Measurements from ENCODE around the gene FOXD2.

FOXD2 gene

DNA sequence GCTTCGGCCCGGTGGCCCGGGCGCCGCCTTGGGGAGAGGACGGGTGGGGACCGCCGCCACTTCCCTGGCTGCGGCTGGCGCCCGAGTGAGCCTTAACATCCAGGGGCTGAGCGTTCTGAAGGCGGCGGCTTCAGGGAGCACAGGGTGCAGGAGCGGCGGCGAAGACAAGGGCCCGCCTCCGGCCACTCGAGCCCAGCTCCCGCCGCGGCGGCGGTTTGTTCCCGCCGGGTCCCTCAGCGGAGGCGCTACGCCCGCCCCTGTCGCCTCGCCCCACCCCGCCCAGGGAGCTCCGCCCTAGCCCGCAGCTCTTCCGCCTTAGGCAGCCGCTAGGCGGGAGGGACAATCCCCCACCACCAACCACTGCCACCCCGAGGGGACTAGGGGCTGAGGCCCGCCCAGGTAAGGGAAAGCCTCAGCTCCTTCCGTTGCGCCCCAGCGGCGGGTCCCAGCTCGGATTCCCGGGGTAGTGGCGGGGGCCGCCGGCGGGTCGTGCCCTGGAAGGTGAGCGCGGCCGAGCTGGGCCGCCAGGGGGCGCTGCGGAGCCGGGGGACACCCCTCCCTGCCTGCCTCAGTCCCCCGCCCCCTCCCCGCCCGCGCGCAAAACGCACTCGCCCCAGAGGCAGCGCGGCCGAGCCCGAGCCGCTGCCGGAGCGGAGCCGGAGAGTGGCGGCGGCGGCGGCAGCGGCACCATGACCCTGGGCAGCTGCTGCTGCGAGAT is at the start of gene FOXD2:
TSS of gene FOXD2 (plus strand) at position 598 of the 718 bp plus-strand sequence. CDS start at position 690, 92 bp downstream.
- DNase-seq, result peak; percentile 98

DNA sequence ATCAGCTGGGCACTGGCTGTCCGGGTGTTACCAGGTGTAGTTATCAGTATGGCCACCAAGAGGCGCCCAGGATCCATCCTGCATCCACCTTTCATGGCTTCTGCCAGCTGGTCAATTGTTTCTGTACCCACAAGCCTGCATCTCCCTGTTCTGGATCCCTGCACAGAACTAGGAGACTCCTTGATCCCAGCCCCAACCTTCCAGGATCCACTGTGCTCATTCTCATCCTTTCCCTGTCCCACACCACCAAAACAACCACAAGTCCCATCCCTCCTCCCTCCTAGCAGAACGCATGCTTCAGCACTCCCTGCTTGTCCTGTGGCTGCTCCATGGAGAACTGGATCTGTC is 49.0 kb upstream of the FOXD2 start:
- peak; percentile 36 for DNase-seq

DNA sequence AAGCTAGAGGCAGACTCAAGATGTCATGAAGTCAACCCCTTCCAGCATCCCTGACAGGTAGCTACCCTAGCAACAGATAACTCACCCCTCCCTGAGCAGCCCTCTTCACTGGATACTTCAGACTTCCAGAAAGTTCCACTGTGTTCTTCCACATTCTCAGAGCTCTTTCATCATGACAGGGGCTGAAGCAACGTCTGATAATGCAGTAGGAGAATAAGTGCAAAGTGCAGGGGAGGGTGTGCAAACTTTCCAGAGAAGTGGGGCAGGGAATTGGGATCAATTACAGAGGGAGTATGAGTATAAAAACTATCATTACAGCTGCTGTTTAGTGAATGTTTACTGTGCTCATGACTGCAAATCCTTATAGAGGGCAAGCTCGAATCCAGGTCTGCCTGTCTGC is 48.1 kb upstream of the FOXD2 start:
- DNase-seq, result no peak

DNA sequence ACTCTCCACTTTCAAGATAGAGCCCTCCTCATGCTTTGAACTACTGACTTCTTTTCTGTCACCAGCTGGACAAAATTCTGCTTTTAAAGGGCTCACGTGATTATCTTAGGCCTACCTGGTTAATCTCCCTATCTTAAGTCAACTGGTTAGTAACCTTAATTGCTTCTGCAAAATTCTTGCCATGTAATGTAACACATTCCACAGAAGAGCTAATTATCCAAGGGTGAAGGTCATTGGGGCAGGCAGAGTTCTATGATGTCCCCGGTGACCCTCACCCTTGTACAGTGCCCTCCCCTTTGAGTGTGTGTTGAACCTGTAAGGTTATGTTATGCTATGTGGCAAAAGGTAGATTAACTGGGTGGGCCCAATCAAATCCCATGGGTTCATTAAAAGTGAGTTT is 47.0 kb upstream of the FOXD2 start:
- DNase-seq, result no peak

DNA sequence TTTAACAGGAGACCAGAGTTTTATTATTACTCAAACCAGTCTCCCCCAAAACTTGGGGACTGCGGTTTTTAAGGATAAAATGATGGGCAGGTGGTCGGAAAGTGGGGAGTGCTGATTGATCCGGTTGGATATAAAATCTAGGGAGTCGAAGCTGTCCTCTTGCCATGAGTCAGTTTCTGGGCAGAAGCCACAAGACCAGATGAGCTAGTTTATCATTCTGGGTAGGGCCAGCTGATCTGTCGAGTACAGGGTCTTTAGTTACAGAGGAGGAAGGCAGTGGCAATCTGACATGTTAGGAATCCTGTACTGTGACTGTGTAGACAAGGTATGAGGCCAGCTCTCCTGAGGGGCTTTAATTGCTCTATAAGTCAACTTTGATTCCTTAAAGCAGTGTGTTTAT is 44.7 kb upstream of the FOXD2 start:
- DNase-seq, result no peak

DNA sequence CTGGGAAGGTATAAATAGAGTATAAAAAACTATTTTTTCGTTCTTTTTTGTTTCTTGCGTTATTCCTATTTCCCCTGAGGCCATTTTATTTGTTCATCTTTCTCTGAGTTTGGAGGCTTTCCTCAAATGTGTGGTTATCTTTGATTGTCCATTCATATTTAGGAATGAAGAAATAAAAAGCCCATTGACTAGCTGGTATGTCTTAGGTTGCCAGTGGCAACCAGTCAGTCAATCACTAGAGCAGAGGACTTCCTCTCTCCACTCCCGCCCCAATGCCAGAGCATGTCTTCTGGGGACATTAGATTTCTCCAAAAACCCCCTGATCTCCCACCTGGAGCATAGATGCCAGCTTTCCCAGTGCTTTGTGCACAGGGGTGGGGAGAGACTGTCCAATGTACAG is 42.4 kb upstream of the FOXD2 start:
- no peak for DNase-seq

DNA sequence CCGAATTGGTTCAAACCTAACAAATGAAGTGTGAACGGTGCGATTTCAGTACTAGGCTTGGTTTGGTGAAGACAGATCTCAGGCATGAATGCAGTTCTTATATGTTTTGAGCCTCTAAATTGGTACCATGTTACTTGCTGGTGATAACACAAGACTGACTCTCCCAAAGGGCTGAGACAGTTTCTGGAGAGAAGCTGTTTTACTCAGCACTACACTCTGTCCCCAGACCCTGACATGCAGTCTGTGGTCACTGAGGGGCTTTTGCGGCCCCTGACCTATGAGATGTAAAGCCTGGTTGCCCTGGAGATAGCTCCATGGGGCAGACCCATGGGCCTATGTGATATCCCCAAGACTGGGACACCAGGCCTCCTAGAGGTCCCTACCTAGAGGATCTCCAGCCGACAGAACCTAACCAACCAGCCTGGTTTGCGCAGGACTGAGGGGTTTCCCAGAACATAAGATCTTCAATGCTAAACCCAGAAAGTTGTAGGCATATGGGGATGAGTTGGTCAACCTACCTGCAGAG is 41.1 kb upstream of the FOXD2 start:
- no peak for DNase-seq

DNA sequence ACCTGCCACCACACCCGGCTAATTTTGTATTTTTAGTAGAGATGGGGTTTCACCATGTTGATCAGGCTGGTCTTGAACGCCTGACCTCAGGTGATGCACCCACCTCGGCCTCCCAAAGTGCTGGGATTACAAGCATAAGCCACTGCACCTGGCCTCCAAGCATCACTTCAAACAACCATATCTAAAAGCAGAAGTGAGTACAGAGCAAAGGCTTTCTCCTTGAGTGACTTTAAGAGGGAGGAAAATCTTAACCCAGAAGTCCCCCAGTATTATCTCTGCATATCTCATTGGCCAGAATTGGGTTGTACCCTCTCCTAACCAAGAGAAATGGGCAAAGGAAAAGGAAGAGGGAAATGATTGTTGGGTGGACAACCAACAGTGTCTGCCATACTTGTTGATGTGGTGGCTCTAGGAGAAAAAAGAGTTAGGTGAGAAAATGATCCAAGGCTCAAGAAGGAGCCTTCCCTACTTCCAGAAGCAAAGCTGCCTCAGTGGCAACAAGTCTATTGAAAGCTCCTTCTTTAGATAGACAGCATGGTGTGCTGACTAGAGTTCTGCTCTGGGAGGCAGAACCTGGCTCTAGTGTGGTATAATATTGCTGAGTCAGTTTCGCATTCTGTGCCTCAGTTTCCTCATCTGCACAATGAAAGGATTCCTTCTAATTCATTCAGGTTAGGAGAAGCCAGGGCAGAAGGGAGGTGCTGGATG is 38.6 kb upstream of the FOXD2 start:
- DNase-seq, result no peak

DNA sequence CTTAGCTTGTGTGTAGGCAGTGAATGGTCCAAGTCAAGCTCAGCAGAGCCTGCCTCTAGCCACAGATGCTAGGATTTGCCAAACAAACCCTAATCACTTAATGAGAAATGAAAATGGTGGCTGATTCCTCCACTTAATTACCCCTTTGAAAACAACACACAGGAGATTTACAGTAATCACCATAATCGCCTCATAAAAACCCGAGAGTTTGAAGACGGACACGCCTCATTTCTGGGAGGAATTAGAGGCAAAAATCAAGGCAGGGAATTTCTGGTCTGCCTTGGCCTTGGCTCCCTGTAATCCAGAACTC is 38.0 kb upstream of the FOXD2 start:
- DNase-seq, result no peak

DNA sequence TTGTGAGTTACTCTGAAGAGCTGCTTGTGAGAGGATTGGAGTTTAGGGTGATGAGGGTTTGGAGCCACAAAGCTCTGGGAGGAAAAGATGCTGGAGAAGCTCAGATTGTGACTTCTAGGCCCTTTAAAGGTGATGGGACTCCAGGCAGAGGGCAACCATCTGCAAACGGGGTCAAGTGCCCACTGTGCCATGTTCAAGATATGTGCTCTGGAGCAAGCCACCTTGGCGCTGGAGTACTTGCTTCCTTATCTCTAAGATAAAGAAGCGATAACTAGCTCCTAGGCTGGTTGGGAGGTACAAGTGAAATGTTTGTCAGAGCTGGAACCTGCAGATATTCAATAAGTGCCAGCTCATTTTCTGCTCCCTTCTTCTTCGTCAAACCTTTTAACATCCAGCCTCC is 36.1 kb upstream of the FOXD2 start:
- no peak for DNase-seq

DNA sequence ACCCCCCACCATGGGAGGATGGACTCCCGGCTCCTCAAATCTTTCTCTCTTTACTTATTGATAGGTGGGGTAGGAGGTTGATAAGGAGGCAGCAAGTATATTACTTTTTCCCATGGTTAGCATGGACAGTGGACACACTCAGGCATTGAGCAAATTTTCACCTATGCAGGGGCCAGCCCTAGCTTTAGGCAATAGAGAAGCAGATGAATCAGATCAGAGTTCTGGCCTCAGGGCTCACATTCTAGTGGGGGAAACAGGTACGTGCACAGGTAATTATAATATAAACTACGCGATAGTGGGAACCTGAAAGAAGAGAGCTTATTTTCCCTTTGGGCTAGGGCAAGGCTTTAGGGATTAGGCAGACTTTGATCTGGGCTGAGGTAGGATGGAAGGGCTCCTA is 35.3 kb upstream of the FOXD2 start:
- no peak for DNase-seq

DNA sequence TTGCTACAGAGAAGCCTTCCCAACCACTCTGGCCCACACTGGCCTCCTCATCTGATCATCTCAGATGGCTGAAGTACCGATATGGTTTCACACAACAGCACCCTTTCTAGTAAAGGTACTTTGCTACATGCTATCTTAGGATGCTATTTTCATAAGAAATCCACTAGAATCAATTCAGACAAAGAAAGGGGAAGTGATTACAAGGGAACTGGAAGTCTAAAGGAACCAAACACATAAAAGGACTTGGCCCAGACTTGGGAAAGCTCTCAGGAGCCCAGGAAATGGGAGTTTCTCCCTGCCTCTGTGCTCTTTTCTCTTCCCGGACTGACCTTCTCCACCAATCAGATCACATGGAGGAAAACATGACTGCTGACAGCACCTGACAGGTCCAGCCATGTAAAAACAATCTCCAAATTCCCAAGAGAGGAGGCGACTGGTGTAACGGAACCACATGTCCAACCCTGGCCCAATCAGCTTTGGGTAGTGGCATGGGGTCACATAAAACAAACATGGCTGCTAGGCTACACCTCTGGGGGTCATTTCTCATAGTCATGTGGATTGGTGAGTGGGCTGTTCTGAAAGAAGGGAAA is 34.4 kb upstream of the FOXD2 start:
- no peak for DNase-seq

DNA sequence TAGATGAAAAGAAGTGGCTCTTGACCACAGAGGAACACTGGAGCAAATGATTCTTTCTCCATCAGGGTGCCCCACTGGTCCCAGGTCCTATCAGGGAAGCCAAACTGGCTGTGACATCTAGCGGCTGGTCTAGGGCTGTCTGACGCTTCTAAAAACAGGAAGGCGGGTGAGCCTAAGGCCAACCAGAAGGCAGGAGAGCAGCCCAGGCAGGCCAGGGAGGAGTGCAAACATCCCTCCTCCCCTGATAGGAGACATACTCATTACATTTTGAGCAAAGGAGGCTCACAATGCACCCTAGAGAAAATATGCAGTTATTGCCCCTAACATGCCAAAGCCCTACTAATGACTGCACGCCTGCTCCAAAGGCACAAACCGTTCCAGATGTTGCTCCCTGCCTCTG is 32.1 kb upstream of the FOXD2 start:
- DNase-seq, result no peak

DNA sequence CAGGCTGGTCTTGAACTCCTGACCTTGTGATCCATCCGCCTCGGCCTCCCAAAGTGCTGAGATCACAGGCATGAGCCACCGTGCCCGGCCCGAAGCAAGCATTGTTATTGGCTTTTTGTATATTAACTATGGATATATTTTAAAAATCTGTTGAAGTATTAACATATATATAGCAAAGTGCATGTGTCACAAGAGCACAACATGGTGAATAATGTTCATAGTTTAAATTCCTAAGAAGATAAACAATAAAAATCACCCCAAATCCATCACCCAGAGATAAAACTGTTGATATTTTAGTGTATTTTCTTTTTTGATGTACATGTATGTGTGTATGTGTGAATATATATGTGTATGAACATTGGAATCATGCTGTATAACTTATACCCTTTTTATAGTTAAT is 30.9 kb upstream of the FOXD2 start:
- no peak for DNase-seq

DNA sequence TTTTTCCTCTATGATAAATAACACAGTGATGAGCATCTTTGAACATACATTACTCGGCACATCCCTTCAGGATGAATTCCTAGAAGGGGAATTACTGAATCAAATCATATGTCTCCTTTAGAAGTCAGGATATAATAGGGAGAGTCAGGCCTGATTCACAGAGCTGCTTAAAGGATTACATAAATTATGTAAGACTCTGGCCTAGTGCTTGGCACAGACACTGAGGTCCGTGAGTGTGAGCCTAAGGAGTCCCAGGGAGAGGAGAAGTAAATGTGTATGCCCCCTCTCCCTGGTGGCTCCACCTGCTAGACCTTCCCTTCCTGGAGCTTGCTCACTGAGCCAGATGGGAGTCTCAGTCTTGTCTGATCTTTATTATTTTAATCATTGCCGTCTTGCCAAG is 30.4 kb upstream of the FOXD2 start:
- no peak for DNase-seq

DNA sequence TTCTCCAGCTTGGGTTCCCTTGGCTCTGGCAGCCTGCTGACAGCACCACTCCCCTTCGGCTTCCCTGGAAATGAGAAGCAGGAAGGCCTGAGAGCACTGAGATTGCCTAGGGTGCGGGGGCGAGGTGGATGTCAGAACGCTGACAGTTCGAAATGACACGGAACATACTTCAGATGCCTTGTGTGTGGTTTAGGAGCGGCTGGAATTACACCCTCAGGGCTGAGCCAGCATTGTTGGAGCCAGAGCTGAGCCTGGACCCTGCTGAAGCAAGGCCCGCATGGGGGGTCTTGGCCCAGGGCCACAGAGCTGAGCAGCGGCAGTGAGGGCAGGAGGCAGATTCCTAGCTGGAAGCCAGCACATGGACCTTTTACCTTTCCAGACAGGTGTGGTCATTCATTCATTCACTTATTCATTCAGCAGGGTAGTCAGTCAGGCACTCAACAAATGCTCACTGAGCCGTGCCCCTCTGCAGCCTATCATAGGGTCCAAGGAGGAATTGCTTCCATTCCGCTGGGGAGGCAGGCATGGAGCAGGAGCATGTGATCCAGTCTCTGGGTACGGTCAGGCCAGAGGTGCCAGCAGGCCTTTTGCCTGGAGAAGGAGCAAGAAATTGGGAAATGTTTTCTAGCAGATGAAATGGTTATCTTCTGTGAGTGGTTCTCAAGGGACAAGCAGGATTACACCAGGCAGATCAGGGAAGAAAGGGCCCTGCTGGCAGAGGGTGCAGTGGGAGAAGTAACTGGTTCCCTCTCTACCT is 28.4 kb upstream of the FOXD2 start:
- no peak for DNase-seq

DNA sequence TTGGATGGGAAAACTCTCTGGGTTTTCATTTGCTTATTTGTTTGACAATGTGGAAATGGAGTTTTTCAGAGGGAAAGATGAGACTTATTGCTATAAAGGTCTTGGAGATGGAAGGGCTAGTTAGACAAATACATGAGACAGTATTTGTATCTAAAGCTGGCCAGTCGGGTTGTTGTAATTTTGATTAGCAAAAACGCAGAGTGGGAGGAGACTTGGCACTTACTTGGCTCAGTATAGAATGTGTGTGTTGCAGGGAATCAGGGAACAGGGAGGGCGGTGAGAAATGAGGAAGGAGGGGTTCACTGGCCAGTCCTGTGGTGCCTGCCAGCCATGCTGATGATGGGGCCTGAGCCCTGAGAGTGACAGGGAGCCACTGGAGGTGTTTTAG is 27.8 kb upstream of the FOXD2 start:
- no peak for DNase-seq

DNA sequence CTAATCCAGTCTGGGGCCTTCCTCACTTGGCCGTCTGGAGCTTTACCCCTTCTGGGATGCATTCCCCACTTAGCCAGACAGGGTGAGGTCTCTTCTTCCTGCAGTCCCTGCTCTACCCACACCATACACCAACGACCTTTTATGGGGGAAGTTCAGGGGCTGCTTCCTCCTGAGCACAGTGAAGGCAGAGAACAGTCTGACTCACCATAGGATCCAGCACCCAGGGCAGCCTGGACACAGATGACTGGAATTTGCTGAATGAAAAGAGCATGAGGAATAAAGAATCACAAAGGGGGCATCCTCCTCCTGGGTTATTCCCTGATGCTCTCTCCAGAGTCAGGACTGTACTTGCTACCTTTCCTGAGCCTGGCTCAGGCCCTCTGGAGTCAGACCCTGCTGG is 26.4 kb upstream of the FOXD2 start:
- DNase-seq, result no peak

DNA sequence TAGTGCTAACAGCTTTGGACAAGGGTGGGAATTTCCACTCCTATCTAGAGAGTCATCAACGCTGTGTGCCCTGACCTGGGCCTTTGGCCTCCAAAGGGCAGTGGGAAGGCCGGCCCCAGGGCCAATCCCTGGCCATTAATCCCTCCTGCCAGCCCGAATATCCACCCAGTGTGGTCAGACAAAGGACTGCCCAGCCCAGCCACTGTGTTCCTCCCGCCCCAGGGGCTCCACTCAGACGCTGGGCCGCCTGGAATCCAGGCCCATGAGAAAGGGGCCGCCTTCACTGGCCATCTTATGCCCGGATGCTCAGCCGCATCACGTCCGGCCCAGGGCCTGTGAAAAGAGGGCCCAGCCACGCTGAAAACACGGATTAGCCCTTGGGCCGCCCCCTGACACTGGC is 25.4 kb upstream of the FOXD2 start:
- DNase-seq, result no peak

DNA sequence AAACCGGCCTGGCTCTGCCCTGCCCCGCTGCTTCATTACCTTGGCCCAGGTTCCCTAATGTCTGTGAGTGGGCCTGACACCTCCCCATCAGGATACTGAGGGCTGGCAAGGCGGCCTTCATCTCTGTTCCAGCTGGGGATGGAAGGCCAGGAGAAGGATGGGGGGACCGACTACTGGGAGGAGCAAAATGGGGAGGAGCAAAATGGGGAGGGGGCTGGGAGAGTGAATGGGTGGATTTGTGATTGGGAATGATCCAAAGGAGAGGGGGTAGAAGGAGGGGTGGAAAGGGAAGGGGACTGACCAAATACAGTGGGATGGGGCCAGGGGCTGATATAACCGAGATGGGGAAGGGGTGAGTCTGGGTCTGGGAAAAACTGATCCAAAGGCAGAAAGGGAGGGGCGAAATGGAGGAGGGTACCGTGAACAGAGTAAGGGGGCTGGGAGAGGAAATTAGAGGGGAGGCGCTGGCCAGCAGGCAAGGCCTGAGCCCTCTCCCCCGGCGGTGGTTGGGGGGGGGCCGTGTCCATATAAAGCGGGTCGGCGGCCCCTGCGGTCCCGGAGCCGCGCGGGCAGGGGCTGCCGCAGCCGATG is 22.0 kb upstream of the FOXD2 start, which contains the start of gene FOXE3:
TSS of gene FOXE3 (plus strand) at position 558 of the 591 bp plus-strand sequence. CDS start at position 589, 31 bp downstream.
- no peak for DNase-seq

DNA sequence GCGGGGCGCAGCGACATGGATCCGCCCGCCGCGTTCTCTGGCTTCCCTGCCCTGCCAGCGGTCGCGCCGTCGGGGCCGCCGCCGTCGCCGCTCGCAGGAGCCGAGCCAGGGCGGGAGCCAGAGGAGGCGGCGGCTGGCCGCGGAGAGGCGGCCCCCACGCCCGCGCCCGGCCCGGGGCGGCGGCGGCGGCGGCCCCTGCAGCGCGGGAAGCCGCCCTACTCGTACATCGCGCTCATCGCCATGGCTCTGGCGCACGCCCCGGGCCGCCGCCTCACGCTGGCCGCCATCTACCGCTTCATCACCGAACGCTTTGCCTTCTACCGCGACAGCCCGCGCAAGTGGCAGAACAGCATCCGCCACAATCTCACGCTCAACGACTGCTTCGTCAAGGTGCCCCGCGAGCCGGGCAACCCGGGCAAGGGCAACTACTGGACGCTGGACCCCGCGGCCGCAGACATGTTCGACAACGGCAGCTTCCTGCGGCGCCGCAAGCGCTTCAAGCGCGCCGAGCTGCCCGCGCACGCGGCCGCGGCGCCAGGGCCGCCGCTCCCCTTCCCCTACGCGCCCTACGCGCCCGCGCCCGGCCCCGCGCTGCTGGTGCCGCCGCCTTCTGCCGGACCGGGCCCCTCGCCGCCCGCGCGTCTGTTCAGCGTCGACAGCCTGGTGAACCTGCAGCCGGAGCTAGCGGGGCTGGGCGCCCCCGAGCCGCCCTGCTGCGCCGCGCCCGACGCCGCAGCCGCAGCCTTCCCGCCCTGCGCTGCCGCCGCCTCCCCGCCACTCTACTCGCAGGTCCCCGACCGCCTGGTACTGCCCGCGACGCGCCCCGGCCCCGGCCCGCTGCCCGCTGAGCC is 21.3 kb upstream of the FOXD2 start:
- DNase-seq, result no peak
